AG04449 (cell line): ENCODE data around the gene TMEM87B.

Experiments used
- CTCF ChIA-PET: fragments of 350-600 bp; formaldehyde crosslinking; extraction: SDS; loops from one replicate; lab custom pipeline; 2021; ENCODE audit warnings: antibody characterized with exemption; lab: Yijun Ruan, JAX
- POLR2A ChIA-PET: fragments of 400-600, 350-600 bp; formaldehyde crosslinking; extraction: SDS; loops from one replicate; lab custom pipeline; 2020; ENCODE audit warnings: antibody characterized with exemption, inconsistent platforms; lab: Yijun Ruan, JAX
- DNase-seq: peaks from one replicate; pipeline ENCODE4 v3.0.0-alpha.2; 2010; ENCODE audit warnings: low read depth, low spot score
- H3K4me3 ChIP-seq: 2 replicates; pipeline ENCODE4 v1.5.1; 2011; ENCODE audit warnings: low read depth, mild to moderate bottlenecking, control low read depth, low read length
- CTCF ChIP-seq: IDR thresholded peaks from one replicate; pipeline ENCODE4 v1.5.1; 2011; ENCODE audit warnings: mild to moderate bottlenecking, moderate library complexity, low read length, control low read depth, inconsistent platforms; ENCODE audit not compliant: insufficient read depth; ENCODE audit errors: missing control alignments

Gene TMEM87B

DNA sequence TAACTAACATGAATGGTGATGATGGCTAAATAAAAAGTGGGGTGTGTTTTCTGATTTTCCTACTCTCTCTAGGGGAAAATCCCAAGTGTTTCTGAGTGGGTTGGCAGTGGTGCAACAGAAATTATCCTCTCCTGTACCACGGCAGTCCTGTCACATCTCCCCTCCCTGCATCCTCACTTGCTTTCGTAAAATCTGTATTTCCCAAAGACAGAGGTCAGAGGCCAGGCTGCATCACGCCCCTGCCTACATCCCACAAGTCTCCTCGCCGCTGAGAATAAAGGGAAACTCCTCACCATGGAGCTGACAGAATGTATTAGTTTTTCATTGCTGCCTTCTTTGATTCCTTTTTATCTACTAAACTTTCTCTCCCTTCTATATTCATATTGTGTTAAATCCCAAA is 96.2 kb downstream of the TMEM87B start:
- no peak overlapping the region for H3K4me3 ChIP-seq
- DNase-seq: no peak
- CTCF ChIA-PET: interaction anchor here (1.3 to 2.2 kb wide), 2 partner anchors 29 to 108 kb away, joined by 3 to 6 read pairs; no protein-coding TSS in a partner anchor
- no peak for TF ChIP-seq CTCF
- POLR2A ChIA-PET: no interaction called here

GRCh38 chr2:112151701-112152440 is 96.8 kb downstream of the TMEM87B start:
- ChIA-PET POLR2A (no interaction called here), CTCF (interaction anchor here (1.1 to 2.2 kb wide), 3 partner anchors 18 to 107 kb away, joined by 3 to 6 read pairs (median 3); no protein-coding TSS in a partner anchor)
- DNase-seq: no peak
- H3K4me3 ChIP-seq: no peak overlapping the region
- TF ChIP-seq CTCF: no peak

DNA sequence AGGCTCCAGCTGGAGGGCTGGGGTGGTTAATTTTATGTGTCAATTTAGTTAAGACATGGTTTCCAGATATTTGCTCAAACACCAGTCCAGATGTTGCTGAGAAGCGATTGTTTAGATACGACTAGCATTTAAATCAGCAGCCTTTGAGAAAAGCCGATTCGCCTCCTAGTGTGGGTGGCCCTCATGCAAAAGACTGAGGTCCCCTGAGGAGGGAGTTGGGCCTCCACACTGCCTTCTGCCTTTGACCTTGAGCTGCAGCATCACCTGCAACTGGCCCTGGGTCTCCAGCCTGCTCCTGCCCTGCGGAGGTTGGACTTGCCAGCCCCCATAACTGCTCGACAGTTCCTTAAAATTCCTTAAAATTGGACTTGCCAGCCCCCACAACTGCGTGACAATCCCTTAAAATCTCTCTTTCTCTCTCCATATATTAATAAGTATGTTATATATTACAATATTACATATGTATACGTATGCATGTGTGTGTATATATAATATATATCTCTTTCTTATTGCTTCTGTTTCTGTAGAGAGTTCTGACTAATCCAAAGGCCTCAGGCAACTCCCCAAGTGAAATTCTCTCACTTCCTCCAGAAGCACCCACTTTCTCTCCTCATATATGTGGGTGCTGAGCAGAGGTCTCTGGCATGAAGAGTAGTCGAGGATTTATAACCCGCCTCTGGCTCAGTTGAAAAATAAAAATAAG is 97.6 kb downstream of the TMEM87B start:
- ChIA-PET POLR2A (no interaction called here), CTCF (interaction anchor here (1.1 kb wide), 1 partner anchor 18 kb away, joined by 3 read pairs; no protein-coding TSS in a partner anchor)
- TF ChIP-seq CTCF: no peak
- H3K4me3 ChIP-seq: no peak overlapping the region
- DNase-seq: no peak

- no peak for DNase-seq
- POLR2A ChIA-PET: no interaction called here
- TF ChIP-seq CTCF: no peak
- CTCF ChIA-PET: interaction anchor here (1.1 kb wide), 1 partner anchor 19 kb away, joined by 3 read pairs; no protein-coding TSS in a partner anchor
- no peak overlapping the region for H3K4me3 ChIP-seq
Observed at GRCh38 chr2:112153179-112153490, 98.1 kb downstream of the TMEM87B start.

- CTCF ChIA-PET: interaction anchor here (1.1 kb wide), 1 partner anchor 19 kb away, joined by 3 read pairs; no protein-coding TSS in a partner anchor
- no peak for DNase-seq
- POLR2A ChIA-PET: no interaction called here
- no peak overlapping the region for H3K4me3 ChIP-seq
- no peak for TF ChIP-seq CTCF
Observed at GRCh38 chr2:112153501-112153900, 98.4 kb downstream of the TMEM87B start.

GRCh38 chr2:112154246-112155117 is 99.4 kb downstream of the TMEM87B start:
- POLR2A ChIA-PET: no interaction called here
- TF ChIP-seq CTCF: no peak
- H3K4me3 ChIP-seq: no peak overlapping the region
- CTCF ChIA-PET: no interaction called here
- no peak for DNase-seq
